MM.1S (cell line): ENCODE results near the gene PROC.

Source experiments
- DNase-seq: peaks from one replicate; pipeline ENCODE4 v3.0.0-alpha.2; 2015
- H2AFZ ChIP-seq: fragments of 300-600 bp; sonication (generic); 2 replicates; pipeline ENCODE4 v1.6.0; 2016; ENCODE audit warnings: antibody characterized with exemption, low read length
- H3F3A ChIP-seq: fragments of 300-600 bp; sonication (generic); 2 replicates; pipeline ENCODE4 v1.6.1; 2016; ENCODE audit warnings: mild to moderate bottlenecking, antibody characterized with exemption, low read length, moderate library complexity, mixed read lengths; ENCODE audit not compliant: insufficient read depth
- H3K27ac ChIP-seq: fragments of 300-600 bp; sonication (generic); 2 replicates; pipeline ENCODE4 v1.5.1; 2016; ENCODE audit warnings: mild to moderate bottlenecking, low read length
- H3K27me3 ChIP-seq: fragments of 300-600 bp; sonication (generic); replicated peaks from 2 replicates; pipeline ENCODE4 v1.6.0; 2016; ENCODE audit warnings: low read length; ENCODE audit not compliant: insufficient read depth
- H3K36me3 ChIP-seq: fragments of 300-600 bp; sonication (generic); replicated peaks from 2 replicates; pipeline ENCODE4 v1.6.1; 2016; ENCODE audit warnings: mild to moderate bottlenecking, low read length, mixed read lengths; ENCODE audit not compliant: insufficient read depth
- H3K4me1 ChIP-seq: fragments of 300-600 bp; sonication (generic); 2 replicates; pipeline ENCODE4 v1.6.1; 2016; ENCODE audit warnings: low read length, mixed read lengths
- H3K4me2 ChIP-seq: fragments of 300-600 bp; sonication (generic); 2 replicates; pipeline ENCODE4 v1.6.0; 2016; ENCODE audit warnings: low read depth, low read length
- H3K4me3 ChIP-seq: fragments of 300-600 bp; sonication (generic); 2 replicates; pipeline ENCODE4 v1.5.1; 2016; ENCODE audit warnings: low read length, mixed read lengths
- H3K79me2 ChIP-seq: fragments of 300-600 bp; sonication (generic); 2 replicates; pipeline ENCODE4 v1.6.1; 2016; ENCODE audit warnings: mixed run types, low read length, mixed read lengths
- H3K9ac ChIP-seq: fragments of 300-600 bp; sonication (generic); 2 replicates; pipeline ENCODE4 v1.6.1; 2016; ENCODE audit warnings: low read length, mixed read lengths
- H3K9me2 ChIP-seq: fragments of 300-600 bp; sonication (generic); replicated peaks from 2 replicates; pipeline ENCODE4 v1.6.1; 2016; ENCODE audit warnings: mild to moderate bottlenecking, low read length, mixed read lengths; ENCODE audit not compliant: insufficient read depth
- H3K9me3 ChIP-seq: fragments of 300-600 bp; sonication (generic); replicated peaks from 2 replicates; pipeline ENCODE4 v1.6.1; 2016; ENCODE audit warnings: mild to moderate bottlenecking, low read length, mixed read lengths; ENCODE audit not compliant: insufficient read depth
- H4K20me1 ChIP-seq: fragments of 300-600 bp; sonication (generic); 2 replicates; pipeline ENCODE4 v1.6.1; 2016; ENCODE audit warnings: mild to moderate bottlenecking, low read length, moderate library complexity, mixed read lengths; ENCODE audit not compliant: insufficient read depth
- CTCF ChIP-seq: fragments of 300-600 bp; sonication (generic); IDR thresholded peaks from 2 replicates; pipeline ENCODE4 v1.5.1; 2016; ENCODE audit warnings: antibody characterized with exemption, low read length, mixed read lengths
- EZH2 ChIP-seq: fragments of 300-600 bp; sonication (generic); optimal IDR thresholded peaks from 2 replicates; pipeline ENCODE3; 2017; ENCODE audit warnings: low read depth, mild to moderate bottlenecking, antibody characterized with exemption, low read length, mixed read lengths
- EZH2phosphoT487 ChIP-seq: fragments of 300-600 bp; sonication (generic); IDR thresholded peaks from 2 replicates; pipeline ENCODE4 v1.6.1; 2018; ENCODE audit warnings: antibody characterized with exemption, low read length

Gene PROC

DNA sequence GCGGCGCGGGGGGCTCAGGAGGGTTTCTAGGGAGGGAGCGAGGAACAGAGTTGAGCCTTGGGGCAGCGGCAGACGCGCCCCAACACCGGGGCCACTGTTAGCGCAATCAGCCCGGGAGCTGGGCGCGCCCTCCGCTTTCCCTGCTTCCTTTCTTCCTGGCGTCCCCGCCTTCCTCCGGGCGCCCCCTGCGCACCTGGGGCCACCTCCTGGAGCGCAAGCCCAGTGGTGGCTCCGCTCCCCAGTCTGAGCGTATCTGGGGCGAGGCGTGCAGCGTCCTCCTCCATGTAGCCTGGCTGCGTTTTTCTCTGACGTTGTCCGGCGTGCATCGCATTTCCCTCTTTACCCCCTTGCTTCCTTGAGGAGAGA, 5.2 kb downstream of the PROC start:
- no peak for DNase-seq
- Histone ChIP-seq H4K20me1 (no peaks in the 10 kb centered on the region), H3K9me3 (no peaks in the 10 kb centered on the region), H3K36me3 (no peaks in the 10 kb centered on the region), H3K9ac (no peak overlapping the region), H3K27me3 (peaks cover 5% of the 10 kb centered on the region; the same call in 1 of the 2 replicates), H2AFZ (no peak overlapping the region), H3K27ac (no peak overlapping the region), H3F3A (no peaks in the 10 kb centered on the region), H3K4me3 (no peak overlapping the region), H3K4me1 (no peaks in the 10 kb centered on the region), H3K79me2 (no peaks in the 10 kb centered on the region), H3K9me2 (no peaks in the 10 kb centered on the region), H3K4me2 (no peak overlapping the region)
- TF ChIP-seq EZH2 (no peak), EZH2phosphoT487 (no peak), CTCF (no peak)

GRCh38 chr2:127423880-127424279, 5.7 kb downstream of the PROC start:
- no peaks in the 10 kb centered on the region for H3K9me3 ChIP-seq
- H3K9ac ChIP-seq: no peak overlapping the region
- no peak for DNase-seq
- no peak overlapping the region for H2AFZ ChIP-seq
- no peak overlapping the region for H3K27ac ChIP-seq
- no peaks in the 10 kb centered on the region for H3K4me1 ChIP-seq
- TF ChIP-seq CTCF (no peak), EZH2phosphoT487 (no peak), EZH2 (no peak)
- H3K4me3 ChIP-seq: no peak overlapping the region
- no peaks in the 10 kb centered on the region for H4K20me1 ChIP-seq
- peaks cover 5% of the 10 kb centered on the region; the same call in 1 of the 2 replicates for H3K27me3 ChIP-seq
- H3K9me2 ChIP-seq: no peaks in the 10 kb centered on the region
- H3F3A ChIP-seq: no peaks in the 10 kb centered on the region
- H3K79me2 ChIP-seq: no peaks in the 10 kb centered on the region
- H3K36me3 ChIP-seq: no peaks in the 10 kb centered on the region
- H3K4me2 ChIP-seq: no peak overlapping the region

GRCh38 chr2:127424598-127425520, 6.6 kb downstream of the PROC start:
- Histone ChIP-seq H3K79me2 (no peaks in the 10 kb centered on the region), H3K4me1 (no peaks in the 10 kb centered on the region), H3K9me3 (no peaks in the 10 kb centered on the region), H3K4me2 (no peak overlapping the region), H3K36me3 (no peaks in the 10 kb centered on the region), H2AFZ (no peak overlapping the region), H3F3A (no peaks in the 10 kb centered on the region), H3K27me3 (peaks cover 5% of the 10 kb centered on the region; the same call in 1 of the 2 replicates), H3K9me2 (no peaks in the 10 kb centered on the region), H4K20me1 (no peaks in the 10 kb centered on the region), H3K4me3 (no peak overlapping the region), H3K9ac (no peak overlapping the region), H3K27ac (no peak overlapping the region)
- DNase-seq: no peak
- TF ChIP-seq EZH2phosphoT487 (no peak), CTCF (no peak), EZH2 (no peak)
